Adrenal gland (tissue), 12 donors: ENCODE data around the gene CLDN11. TPM values are rescaled to one million over a fixed set of nuclear protein-coding genes. Genes with fewer than 3 reads are reported as not detected.

ENCODE experiments used
- DNase-seq, 7 donors: peaks; one replicate each; pipeline ENCODE4 v3.0.0-alpha.2; 2019 to 2020
- H3K27ac ChIP-seq, 5 donors: fragments of 200-600 bp; sonication (generic) in 4 of 5; 1 replicate in 3 of 5; 2 replicates in 2 of 5; pipeline versions ENCODE4 v1.5.1 to v1.8.0; 2016 to 2020; ENCODE audit warnings: mild to moderate bottlenecking in 1 of 5
- H3K27me3 ChIP-seq: fragments of 200-600 bp; 2 replicates; pipeline ENCODE4 v1.8.0; 2021
- H3K36me3 ChIP-seq, 2 donors: fragments of 200-600 bp; replicated peaks in 1 of 2; 1 replicate in 1 of 2; 2 replicates in 1 of 2; pipeline versions ENCODE4 v1.5.1 to v1.8.0; 2018 to 2022
- H3K4me1 ChIP-seq, 2 donors: fragments of 200-600 bp; replicated peaks in 1 of 2; 1 replicate in 1 of 2; 2 replicates in 1 of 2; pipeline versions ENCODE4 v1.5.1 to v1.8.0; 2018 to 2021
- H3K4me3 ChIP-seq, 4 donors: fragments of 200-600 bp; sonication (generic) in 3 of 4; one replicate each; pipeline ENCODE4 v1.5.1; 2016 to 2018
- H3K9me3 ChIP-seq, 3 donors: fragments of 200-600 bp; sonication (generic) in 1 of 3; replicated peaks in 1 of 3; 1 replicate in 2 of 3; 2 replicates in 1 of 3; pipeline versions ENCODE4 v1.5.1 to v1.8.0; 2016 to 2021
- POLR2A ChIP-seq, 2 donors: fragments of 450-650 bp; IDR thresholded peaks; one replicate each; pipeline ENCODE4 v1.6.1; 2017; ENCODE audit warnings: antibody characterized with exemption in 2 of 2, mild to moderate bottlenecking in 2 of 2, moderate library complexity in 1 of 2
- WGBS, 4 donors: extraction: QIAGEN DNeasy Blood & Tissue Kit in 2 of 4; methylation state at CpG; one replicate each; pipeline versions ENCODE4 v1.1.5 to v1.1.7; 2013 to 2017; 5-methylcytosine and 5-hydroxymethylcytosine counted together
- intact Hi-C, 2 donors: fragments of 100-400 bp; cut with DNase I; formaldehyde crosslinking; loops; one replicate each; pipeline versions ENCODE4 v1.14.1 to v1.15.0; 2022 to 2023
- polyA plus RNA-seq, 3 donors: library from polyadenylated mRNA; stranded (reverse); fragments of 200-250 nt in 2 of 3; fragments of 350-450 nt in 1 of 3; fragmentation: Illumina TruSeq in 1 of 3; extraction: RNeasy Lipid Tissue Mini Kit (QIAGEN cat#74804) in 1 of 3; gene quantifications; one replicate each; pipeline ENCODE4 v1.2.3, GENCODE V29; 2013 to 2014
- total RNA-seq, 9 donors: library from RNA; depleted of rRNA in 4 of 9; stranded (reverse); fragments of >200 nt in 4 of 9; fragments of 120-200 nt in 1 of 9; fragmentation: NEBNext Ultra II Directional in 1 of 9; extraction: Animal tissue kit (Norgen Biotek cat#: 25700) in 1 of 9; gene quantifications; one replicate each; pipeline versions ENCODE4 v1.1.0 to v1.2.4, GENCODE V29; 2013 to 2023
- TF ChIP-seq, protein P1 (sequence below), 6 experiments: fragments of 450-650 bp in 4 of 6; fragments of 200-600 bp in 2 of 6; sonication (generic) in 1 of 6; IDR thresholded peaks; 1 replicate in 5 of 6; 2 replicates in 1 of 6; pipeline versions ENCODE4 v1.5.1 to v1.8.0; 2016 to 2021; ENCODE audit warnings: antibody characterized with exemption in 6 of 6, mild to moderate bottlenecking in 2 of 6, moderate library complexity in 1 of 6
- donor health status: healthy with polysubstance abuse.
- donor health status: Bipolar disorder and iron deficiency.
- donor health status: DM: yes; HTN: yes; CAD: no.
- donor health status: DM: no; HTN: no; CAD: no.
- donor health status: DM: no; HTN: no; CAD: no.
- donor health status: DM: yes; HTN: yes; CAD: no.

CLDN11 gene
- total and polyA plus RNA-seq, 12 donors = 3.8 to 24.3 (median 7.3) TPM

DNA sequence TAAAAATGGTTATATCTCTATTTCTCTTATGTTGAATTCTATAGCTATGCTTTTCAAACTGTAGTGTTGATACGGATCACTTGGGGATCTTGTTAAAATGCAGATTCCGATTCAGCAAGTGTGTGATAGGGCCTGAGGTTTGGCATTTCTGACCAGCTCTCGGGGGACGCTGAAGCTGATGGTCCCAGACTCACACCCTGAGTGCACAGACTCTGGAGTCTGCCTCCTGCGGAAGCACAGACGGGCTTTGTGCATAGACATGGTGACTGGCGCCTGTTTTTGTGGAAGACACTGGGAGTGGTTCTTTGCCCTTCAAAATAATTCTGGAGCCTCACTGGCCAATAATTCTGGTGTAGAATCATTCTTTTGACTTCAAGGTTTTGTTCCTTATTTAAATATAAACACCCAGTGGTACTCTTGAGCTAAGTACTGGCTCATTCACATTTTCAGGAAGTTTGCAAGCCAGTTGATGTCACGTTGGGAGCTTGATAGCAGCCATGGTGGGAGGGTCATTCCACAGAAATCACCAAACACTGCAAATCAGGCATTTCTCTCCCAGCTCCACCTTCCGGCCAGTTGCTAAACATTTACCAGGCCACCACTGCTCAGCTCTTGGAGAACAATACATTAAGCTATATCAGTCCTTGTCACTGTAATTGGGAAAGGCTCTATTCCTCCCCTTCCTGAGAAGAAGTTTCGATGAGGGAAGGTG lies 19.2 kb downstream of the CLDN11 start:
- TF ChIP-seq, protein P1, sequence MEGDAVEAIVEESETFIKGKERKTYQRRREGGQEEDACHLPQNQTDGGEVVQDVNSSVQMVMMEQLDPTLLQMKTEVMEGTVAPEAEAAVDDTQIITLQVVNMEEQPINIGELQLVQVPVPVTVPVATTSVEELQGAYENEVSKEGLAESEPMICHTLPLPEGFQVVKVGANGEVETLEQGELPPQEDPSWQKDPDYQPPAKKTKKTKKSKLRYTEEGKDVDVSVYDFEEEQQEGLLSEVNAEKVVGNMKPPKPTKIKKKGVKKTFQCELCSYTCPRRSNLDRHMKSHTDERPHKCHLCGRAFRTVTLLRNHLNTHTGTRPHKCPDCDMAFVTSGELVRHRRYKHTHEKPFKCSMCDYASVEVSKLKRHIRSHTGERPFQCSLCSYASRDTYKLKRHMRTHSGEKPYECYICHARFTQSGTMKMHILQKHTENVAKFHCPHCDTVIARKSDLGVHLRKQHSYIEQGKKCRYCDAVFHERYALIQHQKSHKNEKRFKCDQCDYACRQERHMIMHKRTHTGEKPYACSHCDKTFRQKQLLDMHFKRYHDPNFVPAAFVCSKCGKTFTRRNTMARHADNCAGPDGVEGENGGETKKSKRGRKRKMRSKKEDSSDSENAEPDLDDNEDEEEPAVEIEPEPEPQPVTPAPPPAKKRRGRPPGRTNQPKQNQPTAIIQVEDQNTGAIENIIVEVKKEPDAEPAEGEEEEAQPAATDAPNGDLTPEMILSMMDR (IDR thresholded peaks at IDR 0.05) = no peak
- TF ChIP-seq POLR2A (IDR thresholded peaks at IDR 0.05) = no peak
- intact Hi-C loops = no loop called here
- H3K27ac ChIP-seq = no peak overlapping the region
- no peaks in the 10 kb centered on the region for H3K4me1 ChIP-seq
- H3K9me3 ChIP-seq = no peaks in the 10 kb centered on the region
- no peaks in the 10 kb centered on the region for H3K27me3 ChIP-seq
- no peak overlapping the region for H3K4me3 ChIP-seq
- peaks cover 0 to 6% of the 10 kb centered on the region in 2 donors for H3K36me3 ChIP-seq
- WGBS, 4 donors = 78 to 88% (median 82%) methylated on average over 8 to 10 of the region's 10 CpGs
- DNase-seq = no peak

DNA sequence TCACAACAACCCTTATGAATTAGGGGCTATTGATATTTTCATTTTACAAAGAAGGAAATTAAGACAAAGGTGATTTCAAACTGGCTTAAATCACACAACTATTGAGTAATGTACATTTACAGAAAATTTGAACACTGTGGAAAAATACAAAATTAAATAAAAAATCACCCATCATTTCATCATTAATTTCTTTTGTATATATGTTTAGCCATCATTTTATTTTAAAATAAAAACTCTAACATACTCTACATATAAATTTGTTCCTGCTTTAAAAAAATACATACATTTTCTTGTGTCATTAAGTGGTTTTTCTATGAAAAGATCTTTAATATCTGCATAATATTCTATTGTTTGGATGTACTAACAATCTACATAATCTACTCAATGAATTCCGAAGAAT lies 20.2 kb downstream of the CLDN11 start:
- no peak for DNase-seq
- 76 to 89% (median 81%) methylated on average over 1 of the region's 1 CpG for WGBS, 4 donors
- H3K4me1 ChIP-seq = no peaks in the 10 kb centered on the region

DNA sequence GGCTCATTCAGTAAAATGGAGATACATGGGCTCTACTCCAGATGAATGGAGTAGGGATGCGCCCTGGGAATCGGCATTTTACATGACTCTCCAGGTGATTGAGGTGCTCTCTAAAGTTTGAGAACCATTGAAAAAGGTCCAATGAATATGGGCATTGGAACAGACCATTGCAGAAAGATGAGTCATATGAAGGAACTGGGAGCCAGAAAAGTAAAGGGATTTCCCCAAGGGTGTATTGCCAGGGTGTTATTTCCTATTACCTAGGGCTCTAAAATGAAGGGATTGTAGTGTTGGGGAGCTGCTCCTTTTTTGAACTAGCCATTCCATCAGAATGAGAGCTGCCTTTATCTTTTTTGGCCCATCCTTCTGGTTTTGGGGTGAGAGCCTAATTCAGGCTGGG lies 21.7 kb downstream of the CLDN11 start:
- TF ChIP-seq, protein P1 (IDR thresholded peaks at IDR 0.05) = no peak
- no peak for TF ChIP-seq POLR2A (IDR thresholded peaks at IDR 0.05)
- H3K4me1 ChIP-seq = no peaks in the 10 kb centered on the region
- no peaks in the 10 kb centered on the region for H3K9me3 ChIP-seq
- no peak overlapping the region for H3K27ac ChIP-seq
- H3K36me3 ChIP-seq = peaks cover 0 to 6% of the 10 kb centered on the region in 2 donors
- no peak for DNase-seq
- 83 to 96% (median 95%) methylated on average over 2 of the region's 2 CpGs for WGBS, 4 donors
- H3K4me3 ChIP-seq = no peak overlapping the region
- intact Hi-C loops = no loop called here
- H3K27me3 ChIP-seq = no peaks in the 10 kb centered on the region

More for the DNA sequence above, 20.2 kb downstream of the CLDN11 start:
- Histone ChIP-seq H3K27ac (no peak overlapping the region), H3K4me3 (no peak overlapping the region), H3K36me3 (peaks cover 0 to 6% of the 10 kb centered on the region in 2 donors), H3K9me3 (no peaks in the 10 kb centered on the region), H3K27me3 (no peaks in the 10 kb centered on the region)
- TF ChIP-seq POLR2A (IDR thresholded peaks at IDR 0.05) = no peak
- TF ChIP-seq, protein P1 (IDR thresholded peaks at IDR 0.05) = no peak
- intact Hi-C loops = no loop called here

DNA sequence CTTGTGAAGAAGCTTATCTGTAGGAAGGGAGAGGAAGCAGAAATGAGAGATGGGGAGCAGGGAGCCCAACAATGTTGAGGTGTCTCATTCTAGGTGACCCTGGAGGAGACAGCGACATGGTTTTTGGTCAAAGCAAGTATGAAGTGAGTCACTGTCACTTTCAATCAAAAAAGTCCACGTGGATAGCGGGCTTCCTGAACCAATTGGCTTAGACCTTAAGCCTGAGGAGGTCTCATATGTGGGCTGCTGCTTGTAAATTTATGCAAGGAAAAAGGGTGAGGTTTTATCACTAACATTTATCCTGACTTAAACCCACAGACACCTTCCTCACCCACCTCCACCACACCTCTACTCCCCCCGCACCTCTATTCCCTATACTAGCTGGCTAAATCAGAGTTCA lies 22.7 kb downstream of the CLDN11 start:
- Histone ChIP-seq H3K4me1 (no peaks in the 10 kb centered on the region), H3K9me3 (no peaks in the 10 kb centered on the region), H3K4me3 (no peak overlapping the region), H3K36me3 (no peaks in the 10 kb centered on the region), H3K27ac (no peak overlapping the region), H3K27me3 (no peaks in the 10 kb centered on the region)
- 89 to 94% (median 91%) methylated on average over 4 of the region's 4 CpGs for WGBS, 4 donors
- no peak for DNase-seq
- intact Hi-C loops = no loop called here
- TF ChIP-seq, protein P1 (IDR thresholded peaks at IDR 0.05) = no peak
- no peak for TF ChIP-seq POLR2A (IDR thresholded peaks at IDR 0.05)
